Spleen (tissue), 11 donors: ENCODE data around the gene C1GALT1. TPM values are rescaled to one million over a fixed set of nuclear protein-coding genes. Genes with fewer than 3 reads are reported as not detected.

Experiments used
- DNase-seq: peaks from one replicate; pipeline ENCODE4 v3.0.0-alpha.2; 2020
- H3K27ac ChIP-seq, 8 donors: fragments of 200-600 bp; sonication (generic) in 7 of 8; 1 replicate in 4 of 8; 2 replicates in 4 of 8; pipeline versions ENCODE4 v1.5.0 to v1.8.0; 2016 to 2021; ENCODE audit warnings: inconsistent platforms in 4 of 8, mild to moderate bottlenecking in 4 of 8, moderate library complexity in 1 of 8
- H3K27me3 ChIP-seq, 7 donors: fragments of 200-600 bp; sonication (generic) in 6 of 7; replicated peaks in 1 of 7; 1 replicate in 4 of 7; 2 replicates in 3 of 7; pipeline versions ENCODE4 v1.5.0 to v1.8.0; 2016 to 2021; ENCODE audit warnings: inconsistent platforms in 3 of 7, mild to moderate bottlenecking in 1 of 7
- H3K36me3 ChIP-seq, 6 donors: fragments of 200-600 bp; sonication (generic) in 5 of 6; 1 replicate in 4 of 6; 2 replicates in 2 of 6; pipeline versions ENCODE4 v1.5.0 to v1.8.0; 2016 to 2021; ENCODE audit warnings: inconsistent platforms in 2 of 6
- H3K4me1 ChIP-seq, 6 donors: fragments of 200-600 bp; sonication (generic) in 5 of 6; 1 replicate in 3 of 6; 2 replicates in 3 of 6; pipeline versions ENCODE4 v1.5.0 to v1.8.0; 2016 to 2021; ENCODE audit warnings: inconsistent platforms in 3 of 6
- H3K4me3 ChIP-seq, 8 donors: fragments of 200-600 bp; sonication (generic) in 7 of 8; 1 replicate in 4 of 8; 2 replicates in 4 of 8; pipeline versions ENCODE4 v1.5.0 to v1.8.0; 2016 to 2021; ENCODE audit warnings: inconsistent platforms in 4 of 8, mild to moderate bottlenecking in 4 of 8, moderate library complexity in 2 of 8
- H3K9me3 ChIP-seq, 8 donors: fragments of 200-600 bp; sonication (generic) in 7 of 8; 1 replicate in 4 of 8; 2 replicates in 4 of 8; pipeline versions ENCODE4 v1.5.0 to v1.8.0; 2016 to 2021; ENCODE audit warnings: inconsistent platforms in 4 of 8
- POLR2A ChIP-seq, 3 donors: fragments of 450-650 bp; IDR thresholded peaks; one replicate each; pipeline ENCODE4 v1.5.1; 2017; ENCODE audit warnings: antibody characterized with exemption in 3 of 3, mild to moderate bottlenecking in 1 of 3
- POLR2AphosphoS5 ChIP-seq, 3 donors: sonication (generic); formaldehyde crosslinking; IDR thresholded peaks; one replicate each; pipeline ENCODE4 v1.5.1; 2017; ENCODE audit warnings: antibody characterized with exemption in 3 of 3
- WGBS, 5 donors: extraction: QIAGEN DNeasy Blood & Tissue Kit in 3 of 5; methylation state at CpG; one replicate each; pipeline versions ENCODE4 v1.1.5 to v1.1.7; 2013 to 2018; 5-methylcytosine and 5-hydroxymethylcytosine counted together
- intact Hi-C: fragments of 100-400 bp; cut with DNase I; formaldehyde crosslinking; loops from one replicate; pipeline ENCODE4 v1.15.0; 2023; ENCODE audit warnings: low total_unique reads
- polyA plus RNA-seq, 3 donors: library from polyadenylated mRNA; stranded (reverse); fragments of 200-250 nt; gene quantifications; one replicate each; pipeline ENCODE4 v1.2.1, GENCODE V29; 2013
- total RNA-seq, 7 donors: library from RNA; depleted of rRNA in 3 of 7; stranded (reverse); fragments of >200 nt in 3 of 7; fragmentation: NEBNext Ultra II Directional in 4 of 7; extraction: Animal tissue kit (Norgen Biotek cat#: 25700) in 4 of 7; gene quantifications; one replicate each; pipeline versions ENCODE4 v1.1.0 to v1.2.1, GENCODE V29; 2016 to 2021
- TF ChIP-seq, protein P1 (sequence below), 11 experiments: fragments of 200-600 bp in 7 of 11; fragments of 450-650 bp in 4 of 11; sonication (generic) in 4 of 11; IDR thresholded peaks in 8 of 11; conservative IDR thresholded peaks in 3 of 11; 1 replicate in 7 of 11; 2 replicates in 4 of 11; pipeline versions ENCODE4 v1.4.0 to v1.8.0; 2016 to 2021; ENCODE audit warnings: antibody characterized with exemption in 11 of 11, inconsistent platforms in 4 of 11, mild to moderate bottlenecking in 1 of 11
- donor health status: healthy with polysubstance abuse.
- donor health status: DM: no; HTN: no; CAD: no; lungs with moderate emphysema.
- donor health status: DM: no; HTN: no; CAD: no.
- donor health status: Bipolar disorder and iron deficiency.
- donor health status: healthy.
- donor health status: DM: no; HTN: no; CAD: no.
- donor health status: DM: yes; HTN: yes; CAD: no.

The C1GALT1 gene
- total and polyA plus RNA-seq, 10 donors: 6.9 to 61.2 (median 40.0) TPM

GRCh38 chr7:7164591-7164990 lies 17.8 kb upstream of the C1GALT1 start:
- 90 to 96% (median 92%) methylated on average over 2 of the region's 2 CpGs for WGBS, 5 donors
- peaks cover 0 to 7% (median 0%) of the 10 kb centered on the region in 8 donors for H3K9me3 ChIP-seq
- H3K4me3 ChIP-seq: no peak overlapping the region
- no peaks in the 10 kb centered on the region for H3K27me3 ChIP-seq
- no peak overlapping the region for H3K27ac ChIP-seq
- intact Hi-C loops: no loop called here
- no peak for DNase-seq
- H3K4me1 ChIP-seq: peaks cover 0 to 16% (median 1%) of the 10 kb centered on the region in 6 donors
- TF ChIP-seq POLR2AphosphoS5 (IDR thresholded peaks at IDR 0.05) (no peak), POLR2A (IDR thresholded peaks at IDR 0.05) (no peak)
- TF ChIP-seq, protein P1, sequence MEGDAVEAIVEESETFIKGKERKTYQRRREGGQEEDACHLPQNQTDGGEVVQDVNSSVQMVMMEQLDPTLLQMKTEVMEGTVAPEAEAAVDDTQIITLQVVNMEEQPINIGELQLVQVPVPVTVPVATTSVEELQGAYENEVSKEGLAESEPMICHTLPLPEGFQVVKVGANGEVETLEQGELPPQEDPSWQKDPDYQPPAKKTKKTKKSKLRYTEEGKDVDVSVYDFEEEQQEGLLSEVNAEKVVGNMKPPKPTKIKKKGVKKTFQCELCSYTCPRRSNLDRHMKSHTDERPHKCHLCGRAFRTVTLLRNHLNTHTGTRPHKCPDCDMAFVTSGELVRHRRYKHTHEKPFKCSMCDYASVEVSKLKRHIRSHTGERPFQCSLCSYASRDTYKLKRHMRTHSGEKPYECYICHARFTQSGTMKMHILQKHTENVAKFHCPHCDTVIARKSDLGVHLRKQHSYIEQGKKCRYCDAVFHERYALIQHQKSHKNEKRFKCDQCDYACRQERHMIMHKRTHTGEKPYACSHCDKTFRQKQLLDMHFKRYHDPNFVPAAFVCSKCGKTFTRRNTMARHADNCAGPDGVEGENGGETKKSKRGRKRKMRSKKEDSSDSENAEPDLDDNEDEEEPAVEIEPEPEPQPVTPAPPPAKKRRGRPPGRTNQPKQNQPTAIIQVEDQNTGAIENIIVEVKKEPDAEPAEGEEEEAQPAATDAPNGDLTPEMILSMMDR (IDR thresholded peaks at IDR 0.05 in 8 of 11, conservative IDR thresholded peaks at IDR 0.05 in 3 of 11): no peak
- peaks cover 0 to 19% (median 0%) of the 10 kb centered on the region in 6 donors for H3K36me3 ChIP-seq

DNA sequence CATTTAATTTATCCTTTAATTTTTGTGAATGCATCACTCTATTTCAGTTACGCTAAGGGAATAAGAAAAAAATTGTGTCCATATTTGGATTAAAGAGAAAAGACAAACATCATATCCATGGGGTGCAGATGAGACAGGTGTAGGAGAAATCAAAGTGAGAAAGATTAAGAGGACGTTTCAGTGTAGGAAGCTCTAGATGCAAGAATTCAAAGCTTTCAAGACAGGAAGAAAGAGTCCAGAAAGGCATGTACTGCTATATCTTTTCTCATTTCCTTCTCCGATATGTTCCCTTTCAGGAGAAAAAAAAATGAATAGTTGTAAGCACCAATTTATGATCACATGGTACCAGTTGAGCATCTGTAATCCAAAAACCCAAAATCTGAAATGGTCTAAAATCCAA lies 17.0 kb upstream of the C1GALT1 start:
- peaks cover 0 to 19% (median 0%) of the 10 kb centered on the region in 6 donors for H3K36me3 ChIP-seq
- H3K4me1 ChIP-seq: peaks cover 0 to 8% (median 0%) of the 10 kb centered on the region in 6 donors
- H3K9me3 ChIP-seq: peaks cover 0 to 15% (median under 1%) of the 10 kb centered on the region in 8 donors
- WGBS, 5 donors: 77 to 87% (median 85%) methylated on average over 3 of the region's 3 CpGs
- H3K27ac ChIP-seq: no peak overlapping the region
- H3K4me3 ChIP-seq: no peak overlapping the region
- no peaks in the 10 kb centered on the region for H3K27me3 ChIP-seq
- TF ChIP-seq POLR2AphosphoS5 (IDR thresholded peaks at IDR 0.05) (no peak), POLR2A (IDR thresholded peaks at IDR 0.05) (no peak)
- TF ChIP-seq, protein P1 (IDR thresholded peaks at IDR 0.05 in 8 of 11, conservative IDR thresholded peaks at IDR 0.05 in 3 of 11): no peak
- DNase-seq: no peak
- intact Hi-C loops: no loop called here

- no peak overlapping the region for H3K4me3 ChIP-seq
- H3K27ac ChIP-seq: no peak overlapping the region
- TF ChIP-seq POLR2A (IDR thresholded peaks at IDR 0.05) (no peak), POLR2AphosphoS5 (IDR thresholded peaks at IDR 0.05) (no peak)
- TF ChIP-seq, protein P1 (IDR thresholded peaks at IDR 0.05 in 8 of 11, conservative IDR thresholded peaks at IDR 0.05 in 3 of 11): no peak
- WGBS, 5 donors: 87 to 96% (median 94%) methylated on average over 3 of the region's 3 CpGs
- H3K4me1 ChIP-seq: peaks cover 0 to 5% (median 0%) of the 10 kb centered on the region in 6 donors
- DNase-seq: no peak
- no peaks in the 10 kb centered on the region for H3K27me3 ChIP-seq
- peaks cover 0 to 19% (median 0%) of the 10 kb centered on the region in 6 donors for H3K36me3 ChIP-seq
- intact Hi-C loops: no loop called here
- H3K9me3 ChIP-seq: peaks cover 0 to 25% (median 9%) of the 10 kb centered on the region in 8 donors
These were observed 16.0 kb upstream of the C1GALT1 start for GRCh38 chr7:7166318-7166717.

DNA sequence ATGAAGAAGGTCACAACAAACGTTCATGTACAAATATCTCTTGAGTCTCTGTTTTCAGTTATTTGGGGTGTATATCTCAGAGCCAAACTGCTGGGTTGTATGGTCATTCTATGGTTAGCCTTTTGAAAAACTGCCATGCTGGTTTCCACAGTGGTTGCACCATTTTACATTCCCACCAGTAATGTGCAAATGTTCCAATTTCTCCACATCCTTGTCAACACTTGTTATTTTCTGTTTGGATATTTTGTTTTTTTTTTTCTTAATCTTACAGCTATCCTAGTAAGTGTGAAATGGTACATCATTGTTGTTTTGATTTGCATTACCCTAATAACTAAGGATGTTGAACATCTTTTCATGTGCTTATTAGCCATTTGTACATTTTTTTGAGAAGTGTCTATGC lies 13.0 kb upstream of the C1GALT1 start:
- TF ChIP-seq, protein P1 (IDR thresholded peaks at IDR 0.05 in 8 of 11, conservative IDR thresholded peaks at IDR 0.05 in 3 of 11): no peak
- TF ChIP-seq POLR2AphosphoS5 (IDR thresholded peaks at IDR 0.05) (no peak), POLR2A (IDR thresholded peaks at IDR 0.05) (no peak)
- peaks cover 0 to 5% (median 0%) of the 10 kb centered on the region in 6 donors for H3K4me1 ChIP-seq
- H3K27me3 ChIP-seq: no peaks in the 10 kb centered on the region
- H3K4me3 ChIP-seq: no peak overlapping the region
- intact Hi-C loops: no loop called here
- H3K9me3 ChIP-seq: peaks cover 0 to 54% (median 25%) of the 10 kb centered on the region in 8 donors
- DNase-seq: no peak
- no peak overlapping the region for H3K27ac ChIP-seq
- WGBS, 5 donors: 90 to 97% (median 95%) methylated on average over 1 of the region's 1 CpG
- H3K36me3 ChIP-seq: peaks cover 0 to 36% (median 0%) of the 10 kb centered on the region in 6 donors
